ENCODE measurements around the gene PALLD.

- TF ChIP-seq, protein P1, sequence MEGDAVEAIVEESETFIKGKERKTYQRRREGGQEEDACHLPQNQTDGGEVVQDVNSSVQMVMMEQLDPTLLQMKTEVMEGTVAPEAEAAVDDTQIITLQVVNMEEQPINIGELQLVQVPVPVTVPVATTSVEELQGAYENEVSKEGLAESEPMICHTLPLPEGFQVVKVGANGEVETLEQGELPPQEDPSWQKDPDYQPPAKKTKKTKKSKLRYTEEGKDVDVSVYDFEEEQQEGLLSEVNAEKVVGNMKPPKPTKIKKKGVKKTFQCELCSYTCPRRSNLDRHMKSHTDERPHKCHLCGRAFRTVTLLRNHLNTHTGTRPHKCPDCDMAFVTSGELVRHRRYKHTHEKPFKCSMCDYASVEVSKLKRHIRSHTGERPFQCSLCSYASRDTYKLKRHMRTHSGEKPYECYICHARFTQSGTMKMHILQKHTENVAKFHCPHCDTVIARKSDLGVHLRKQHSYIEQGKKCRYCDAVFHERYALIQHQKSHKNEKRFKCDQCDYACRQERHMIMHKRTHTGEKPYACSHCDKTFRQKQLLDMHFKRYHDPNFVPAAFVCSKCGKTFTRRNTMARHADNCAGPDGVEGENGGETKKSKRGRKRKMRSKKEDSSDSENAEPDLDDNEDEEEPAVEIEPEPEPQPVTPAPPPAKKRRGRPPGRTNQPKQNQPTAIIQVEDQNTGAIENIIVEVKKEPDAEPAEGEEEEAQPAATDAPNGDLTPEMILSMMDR (IDR thresholded peaks at IDR 0.05), result no peak
- no peak for TF ChIP-seq ZNF121 (CRISPR knock-in tag; IDR thresholded peaks at IDR 0.05)
- no peak for TF ChIP-seq ZNF317 (CRISPR knock-in tag; IDR thresholded peaks at IDR 0.05; ENCODE audit: borderline replicate concordance, low read depth)
- no peak for TF ChIP-seq NR2C2 (CRISPR knock-in tag; IDR thresholded peaks at IDR 0.05)
- TF ChIP-seq ATF2 (CRISPR knock-in tag; IDR thresholded peaks at IDR 0.05; ENCODE audit: borderline replicate concordance, low read depth), result no peak
- no peak for TF ChIP-seq IRF2 (CRISPR knock-in tag; IDR thresholded peaks at IDR 0.05; ENCODE audit: borderline replicate concordance, low read depth)
- TF ChIP-seq NR3C1 (CRISPR knock-in tag; conservative IDR thresholded peaks at IDR 0.05; ENCODE audit: low read depth), result no peak
These were observed 136.6 kb downstream of the PALLD start for GRCh38 chr4:168633496-168633895.

Measured in WTC11 (cell line).